Stimulated activated CD8-positive, alpha-beta memory T cell treated with anti-CD3 and anti-CD28 coated beads, Interleukin-15, amount 100 ng/mL, for 48 hours (primary cell): ENCODE results near the gene WDR86.

Experiments
- DNase-seq, 2 donors: peaks; one replicate each; pipeline ENCODE4 v3.0.0-alpha.2; 2020; ENCODE audit warnings: low read depth in 2 of 2

Gene WDR86

GRCh38 chr7:151427705-151428377 is 18.0 kb upstream of the WDR86 start:
- no peak for DNase-seq

- no peak for DNase-seq
These were observed 17.3 kb upstream of the WDR86 start for GRCh38 chr7:151426904-151427704.

DNA sequence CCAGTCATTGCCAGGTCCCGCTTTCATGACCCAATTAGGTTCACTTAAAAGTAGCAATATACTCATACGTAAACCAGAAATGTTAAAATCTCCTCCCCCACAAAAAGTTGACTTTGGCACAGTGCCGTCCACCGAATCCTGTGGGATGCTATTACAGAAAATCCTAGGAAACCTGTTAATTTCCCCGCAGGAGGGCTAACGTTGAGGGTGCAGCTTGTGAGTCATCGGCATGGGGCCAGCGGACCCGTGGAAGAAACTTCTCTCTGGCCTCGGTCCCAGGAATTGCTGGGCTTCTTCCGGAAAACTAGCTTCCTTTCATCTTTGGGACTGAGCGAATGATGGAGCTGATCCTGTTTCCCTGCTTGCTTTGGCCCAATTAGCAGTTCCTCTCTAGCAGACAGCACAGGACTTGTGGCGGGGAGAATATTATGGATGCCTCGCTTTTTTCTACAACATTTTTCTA is 16.6 kb upstream of the WDR86 start:
- no peak for DNase-seq

- no peak for DNase-seq
These were observed 16.0 kb upstream of the WDR86 start for GRCh38 chr7:151425670-151426440.

- no peak for DNase-seq
These were observed 15.0 kb upstream of the WDR86 start for GRCh38 chr7:151424799-151425198.

DNA sequence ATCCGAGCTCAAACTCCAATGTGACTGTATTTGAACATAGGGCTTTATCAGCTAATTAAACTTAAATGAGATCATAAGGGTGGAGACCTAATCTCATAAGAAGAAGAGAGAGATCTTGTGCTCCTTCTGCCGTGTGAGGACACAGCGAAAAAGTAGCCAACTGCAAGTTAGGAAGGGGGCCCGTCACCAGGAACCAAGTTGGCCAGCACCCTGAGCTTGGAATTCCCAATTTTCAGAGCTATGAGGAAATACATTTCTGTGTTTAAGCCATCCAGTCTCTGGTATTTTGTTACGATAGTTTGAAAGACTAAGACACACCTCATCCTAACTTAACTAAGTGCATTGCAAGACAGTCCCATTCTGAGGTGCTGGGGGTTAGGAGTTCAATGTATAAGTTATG is 14.1 kb upstream of the WDR86 start:
- no peak for DNase-seq

DNA sequence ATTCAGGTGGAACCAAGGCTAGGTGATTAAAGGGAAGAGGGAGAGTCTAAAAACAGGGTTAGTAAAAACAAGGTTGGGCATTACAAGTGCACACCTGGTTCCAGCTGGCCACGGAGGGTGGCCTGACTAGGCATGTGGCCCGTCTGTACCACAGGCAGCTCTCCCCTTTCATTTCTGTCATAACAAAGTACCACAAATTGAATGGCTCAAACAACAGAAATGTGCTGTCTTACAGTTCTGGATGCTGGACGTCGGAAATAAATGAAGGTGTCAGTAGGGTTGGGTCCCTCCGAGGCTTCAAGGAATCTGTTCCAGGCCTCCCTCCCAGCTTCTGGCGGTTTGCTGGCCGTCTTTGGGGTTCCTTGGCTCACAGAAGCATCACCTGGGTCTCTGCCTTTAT is 13.4 kb upstream of the WDR86 start:
- no peak for DNase-seq

DNA sequence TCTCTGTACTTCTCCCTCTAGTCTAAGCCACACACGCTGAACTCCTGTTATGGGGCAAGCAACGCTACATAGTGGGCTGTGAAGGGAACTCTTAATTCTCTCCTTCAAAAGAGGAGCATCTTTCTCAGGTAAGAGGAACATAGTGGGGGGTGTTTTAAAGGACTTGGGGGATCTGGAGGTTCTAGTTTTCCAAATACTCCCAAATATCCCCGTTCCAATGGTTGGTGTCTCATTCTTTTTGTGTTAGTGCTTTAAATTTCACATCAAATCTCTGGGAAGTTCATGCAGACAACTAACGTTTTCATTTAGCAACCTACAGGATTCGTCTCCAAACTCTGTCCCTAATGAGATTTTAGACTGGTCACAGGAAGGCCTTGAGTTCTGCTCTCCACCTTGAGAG is 12.4 kb upstream of the WDR86 start:
- DNase-seq: no peak

DNA sequence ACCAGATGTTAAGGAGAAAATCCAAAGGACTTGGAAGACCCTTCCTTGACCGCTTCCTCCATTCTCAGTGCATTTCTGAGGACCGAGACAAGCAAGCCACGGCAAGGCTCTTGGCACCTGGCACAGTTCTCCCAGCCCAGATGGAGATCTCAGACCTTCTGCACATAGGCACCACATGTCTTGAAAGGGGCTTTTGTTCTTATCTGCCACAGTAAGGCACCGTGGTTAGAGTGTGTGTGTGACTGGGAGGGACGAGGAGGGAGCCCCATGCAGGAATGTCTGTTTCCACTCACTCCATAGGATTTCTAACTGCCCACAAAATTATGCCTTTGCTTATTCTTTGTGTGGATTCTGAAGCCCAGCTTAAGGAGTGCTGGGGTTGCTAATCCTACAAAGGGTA is 10.3 kb upstream of the WDR86 start:
- no peak for DNase-seq

DNA sequence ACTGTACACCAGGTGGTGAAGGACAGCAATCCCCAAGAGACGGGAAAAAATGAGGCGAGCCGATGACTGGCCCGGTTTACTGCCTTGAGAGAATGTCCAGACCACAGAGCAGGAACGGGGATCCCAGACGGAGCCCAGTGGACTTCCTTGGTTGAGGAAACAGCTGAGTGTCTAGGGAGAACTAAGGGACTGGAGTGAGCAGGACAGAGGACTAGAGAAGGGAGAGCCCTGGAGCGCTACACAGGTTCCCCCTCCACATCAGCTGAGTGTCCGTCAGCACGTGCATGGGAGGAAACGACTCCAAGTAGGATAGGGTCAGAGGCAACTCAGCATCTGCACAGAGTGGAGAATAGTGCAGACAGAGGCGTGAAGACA is 7.1 kb upstream of the WDR86 start:
- DNase-seq: no peak

- no peak for DNase-seq
These were observed 6.5 kb upstream of the WDR86 start for GRCh38 chr7:151416112-151416940.

DNA sequence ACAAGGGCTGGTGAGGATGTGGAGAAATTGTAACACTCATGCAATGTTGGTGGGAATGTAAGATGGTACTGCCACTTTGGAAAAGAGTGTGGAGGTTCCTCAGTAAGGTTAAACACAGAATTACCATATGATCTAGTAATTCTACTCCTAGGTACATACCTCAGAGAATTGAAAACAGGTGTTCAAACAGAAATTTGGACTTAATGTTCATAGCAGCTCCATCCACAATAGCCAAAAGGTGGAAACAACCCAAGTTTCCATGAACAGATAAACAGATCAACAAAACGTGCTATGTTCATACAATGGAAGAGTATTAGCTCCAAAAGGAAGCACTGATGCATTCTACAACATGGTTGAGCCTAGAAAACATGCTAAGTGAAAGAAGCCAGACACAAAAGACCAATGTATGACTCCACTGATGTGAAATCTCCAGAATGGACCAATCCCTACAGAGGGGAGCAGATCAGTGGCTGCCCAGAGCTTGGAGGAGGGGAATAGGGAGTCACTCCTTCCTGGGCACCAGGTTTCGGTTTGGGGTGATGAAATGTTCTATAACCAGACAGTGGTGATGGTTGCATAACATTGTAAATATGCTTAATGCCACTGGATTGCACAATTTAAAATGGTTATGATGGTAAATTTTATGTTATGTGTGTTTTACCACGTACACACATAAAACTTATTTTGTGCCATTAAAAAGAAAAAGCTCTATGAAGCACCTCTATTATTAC is 5.7 kb upstream of the WDR86 start:
- DNase-seq: no peak

- DNase-seq: no peak
These were observed 3.4 kb upstream of the WDR86 start for GRCh38 chr7:151413241-151413640.

GRCh38 chr7:151412318-151412717 is 2.5 kb upstream of the WDR86 start:
- DNase-seq: no peak

DNA sequence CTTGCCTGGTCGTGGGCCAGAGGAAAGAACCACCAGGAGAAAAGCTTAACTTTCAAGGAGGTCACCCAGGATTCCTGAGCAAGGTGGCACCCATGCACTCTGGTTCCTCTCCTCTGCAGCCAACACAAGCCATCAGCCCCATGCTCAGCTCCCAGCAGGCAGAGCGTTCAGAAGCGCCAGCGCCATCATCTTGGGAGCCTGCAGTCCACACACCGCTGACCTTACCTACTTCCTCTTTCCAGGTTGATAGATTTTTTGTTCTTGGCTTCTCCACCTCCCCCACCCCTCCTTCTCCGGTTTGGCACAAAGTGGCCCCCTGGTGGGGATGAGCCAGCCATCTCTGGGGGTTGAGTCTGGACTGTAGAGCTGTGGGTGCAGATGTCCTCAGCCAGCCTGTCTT is 1.7 kb upstream of the WDR86 start:
- no peak for DNase-seq

DNA sequence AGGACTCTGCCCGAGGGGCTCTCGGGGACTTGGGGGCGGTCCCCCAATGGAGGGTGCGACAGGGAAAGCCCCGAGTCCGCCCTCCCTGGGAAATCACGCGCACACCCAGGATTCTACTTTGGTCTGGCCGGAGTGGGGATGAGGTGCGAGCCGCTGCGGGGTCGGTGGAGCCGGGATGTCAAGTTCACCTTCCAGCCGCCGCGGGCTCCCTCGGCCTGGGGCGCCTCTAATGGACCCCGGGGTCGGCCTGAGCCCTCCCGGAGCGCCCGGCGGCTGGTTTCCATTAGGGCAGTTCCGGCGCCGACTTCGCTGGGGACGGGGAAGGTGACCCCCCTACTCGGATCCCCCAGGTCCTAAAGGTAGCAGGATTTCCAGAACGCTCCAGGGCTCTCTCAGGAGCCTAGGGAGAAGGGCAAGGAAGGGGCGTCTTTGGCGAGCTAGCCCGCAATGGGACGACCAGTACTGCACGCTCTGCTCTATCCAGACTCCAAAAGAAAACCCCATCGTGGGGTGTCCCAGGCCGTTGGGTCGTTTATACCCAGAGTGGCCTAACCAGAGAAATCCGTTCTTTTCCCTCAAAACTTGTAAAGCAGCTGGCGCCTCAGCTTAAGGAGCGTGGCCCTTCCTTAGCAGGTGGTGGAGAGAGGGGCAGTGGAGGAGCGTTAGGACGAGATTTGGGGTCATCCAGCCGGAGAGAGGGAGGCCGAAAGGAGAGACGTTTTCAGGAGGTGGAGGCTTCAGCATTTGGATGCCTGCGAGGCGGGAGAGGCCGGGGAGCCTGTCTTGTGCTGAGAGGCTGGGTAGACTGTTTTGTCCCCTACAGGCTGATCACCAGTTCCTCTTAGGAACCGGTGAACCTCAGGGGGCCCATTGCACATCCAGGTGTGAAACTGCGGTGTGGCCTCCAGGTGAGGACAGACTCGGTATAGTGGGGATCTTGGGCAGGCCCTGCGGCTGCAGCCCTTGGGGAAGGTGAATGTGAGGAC is 860 bp upstream of the WDR86 start:
- DNase-seq: no peak

- peak in 1 of 2 donors; percentile 9 for DNase-seq
These were observed 785 bp downstream of the WDR86 start for GRCh38 chr7:151408839-151409666.

DNA sequence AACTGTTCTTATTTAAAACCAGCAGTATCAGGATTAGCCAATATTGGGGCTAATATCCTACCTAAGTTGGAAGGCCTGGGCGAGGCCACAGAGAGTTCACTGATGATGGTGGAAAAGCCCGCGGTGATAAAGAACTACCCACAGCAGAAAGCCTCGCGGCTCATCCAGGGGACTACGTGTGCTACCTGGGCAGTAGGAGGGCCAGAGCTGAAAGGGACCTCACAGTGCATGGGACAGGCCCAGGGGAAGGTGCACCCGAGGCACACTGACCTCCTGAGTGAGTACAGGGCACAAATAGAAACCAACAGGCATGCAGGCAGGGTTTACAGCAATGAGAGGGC is 1.4 kb downstream of the WDR86 start:
- no peak for DNase-seq
